Neuronal stem cell (in vitro differentiated cells): ENCODE results near the gene DYNC2I2.

Source experiments
- DNase-seq: peaks from one replicate; pipeline ENCODE4 v3.0.0-alpha.2; 2013; ENCODE audit warnings: low spot score
- H2AFZ ChIP-seq: one replicate; pipeline ENCODE4 v1.6.1; 2013; ENCODE audit warnings: mild to moderate bottlenecking, low read length, inconsistent platforms
- H2AK5ac ChIP-seq: 2 replicates; pipeline ENCODE4 v1.6.1; 2013; ENCODE audit warnings: low read depth, mild to moderate bottlenecking, inconsistent platforms, low read length, moderate library complexity, mixed read lengths
- H2BK120ac ChIP-seq: 2 replicates; pipeline ENCODE4 v1.6.1; 2013; ENCODE audit warnings: low read depth, mild to moderate bottlenecking, inconsistent platforms, low read length, moderate library complexity, mixed read lengths
- H2BK12ac ChIP-seq: one replicate; pipeline ENCODE4 v1.6.1; 2013; ENCODE audit warnings: low read length, inconsistent platforms
- H2BK15ac ChIP-seq: 2 replicates; pipeline ENCODE4 v1.6.1; 2013; ENCODE audit warnings: mild to moderate bottlenecking, low read length, inconsistent platforms, mixed read lengths
- H2BK5ac ChIP-seq: one replicate; pipeline ENCODE4 v1.6.1; 2013; ENCODE audit warnings: inconsistent platforms, mild to moderate bottlenecking, low read length, moderate library complexity
- H3K14ac ChIP-seq: one replicate; pipeline ENCODE4 v1.6.1; 2013; ENCODE audit warnings: low read length, inconsistent platforms
- H3K18ac ChIP-seq: 2 replicates; pipeline ENCODE4 v1.6.1; 2013; ENCODE audit warnings: low read length, inconsistent platforms
- H3K23ac ChIP-seq: 2 replicates; pipeline ENCODE4 v1.6.1; 2013; ENCODE audit warnings: low read depth, mild to moderate bottlenecking, mixed read lengths, low read length, inconsistent platforms; ENCODE audit not compliant: poor library complexity
- H3K27ac ChIP-seq: replicated peaks from 3 replicates; pipeline ENCODE4 v1.5.1; 2013; ENCODE audit warnings: low read length, inconsistent platforms
- H3K27me3 ChIP-seq, 3 experiments: 2 replicates each; pipeline ENCODE4 v1.6.1; 2013; ENCODE audit warnings: low read length in 3 of 3, mild to moderate bottlenecking in 2 of 3, inconsistent platforms in 1 of 3, low read depth in 1 of 3, mixed read lengths in 1 of 3, moderate library complexity in 1 of 3; ENCODE audit not compliant: control insufficient read depth in 3 of 3, insufficient read depth in 3 of 3
- H3K36me3 ChIP-seq, 2 donors: replicated peaks in 1 of 2; 2 replicates each; pipeline ENCODE4 v1.6.1; 2013; ENCODE audit warnings: low read length in 2 of 2; ENCODE audit not compliant: control insufficient read depth in 2 of 2, insufficient read depth in 2 of 2
- H3K4ac ChIP-seq: 2 replicates; pipeline ENCODE4 v1.6.1; 2013; ENCODE audit warnings: inconsistent platforms, mild to moderate bottlenecking, low read length, moderate library complexity
- H3K4me1 ChIP-seq, 2 donors: 1 replicate in 1 of 2; 2 replicates in 1 of 2; pipeline ENCODE4 v1.6.1; 2013; ENCODE audit warnings: low read length in 2 of 2, low read depth in 1 of 2; ENCODE audit not compliant: control insufficient read depth in 2 of 2, insufficient read depth in 1 of 2
- H3K4me2 ChIP-seq: one replicate; pipeline ENCODE4 v1.6.1; 2013; ENCODE audit warnings: mild to moderate bottlenecking, low read length, inconsistent platforms; ENCODE audit not compliant: insufficient read depth, poor library complexity, severe bottlenecking
- H3K4me3 ChIP-seq, 2 donors: 2 replicates each; pipeline ENCODE4 v1.5.1; 2013; ENCODE audit warnings: low read length in 2 of 2, mild to moderate bottlenecking in 2 of 2, inconsistent platforms in 1 of 2, moderate library complexity in 1 of 2
- H3K79me1 ChIP-seq: one replicate; pipeline ENCODE4 v1.6.1; 2013; ENCODE audit warnings: low read depth, mild to moderate bottlenecking, inconsistent platforms, low read length, moderate library complexity
- H3K9ac ChIP-seq: one replicate; pipeline ENCODE4 v1.6.1; 2013; ENCODE audit warnings: mild to moderate bottlenecking, low read depth, low read length, inconsistent platforms; ENCODE audit not compliant: poor library complexity
- H3K9me3 ChIP-seq, 2 donors: replicated peaks in 1 of 2; 2 replicates each; pipeline versions ENCODE3 to v1.6.1; 2013; ENCODE audit warnings: low read length in 2 of 2, mild to moderate bottlenecking in 2 of 2, inconsistent platforms in 1 of 2, low read depth in 1 of 2, mixed read lengths in 1 of 2, moderate library complexity in 1 of 2; ENCODE audit not compliant: control insufficient read depth in 2 of 2, insufficient read depth in 1 of 2
- H4K8ac ChIP-seq: one replicate; pipeline ENCODE4 v1.6.1; 2013; ENCODE audit warnings: low read depth, mild to moderate bottlenecking, inconsistent platforms, low read length, moderate library complexity
- H4K91ac ChIP-seq: one replicate; pipeline ENCODE4 v1.6.1; 2013; ENCODE audit warnings: low read length, low read depth, mild to moderate bottlenecking, inconsistent platforms; ENCODE audit not compliant: poor library complexity
- WGBS, 2 donors: extraction: QIAGEN DNeasy Blood & Tissue Kit; methylation state at CpG; one replicate each; pipeline ENCODE4 v1.1.7; 2013; ENCODE audit warnings: missing lambda C conversion rate in 2 of 2, mixed read lengths in 1 of 2; ENCODE audit not compliant: insufficient read length in 2 of 2, insufficient replicate concordance in 1 of 2; ENCODE audit errors: extremely low coverage in 2 of 2; 5-methylcytosine and 5-hydroxymethylcytosine counted together

The DYNC2I2 gene

DNA sequence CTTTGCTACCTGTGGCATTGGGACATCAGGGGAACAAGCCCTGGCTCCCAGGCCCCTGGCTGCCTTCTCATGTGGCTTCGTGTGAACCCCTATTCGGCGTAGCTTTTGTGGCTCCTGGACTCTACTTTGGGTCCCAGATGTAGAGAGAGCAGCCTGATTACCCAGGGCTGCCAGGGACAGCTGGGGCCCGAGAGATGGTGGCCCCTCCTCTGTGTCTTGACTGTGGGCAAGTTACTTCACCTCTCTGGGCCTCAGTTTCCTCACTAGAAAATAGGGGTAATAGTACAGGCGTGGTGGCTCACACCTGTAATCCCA, 47.7 kb upstream of the DYNC2I2 start:
- H2AFZ ChIP-seq, result no peak overlapping the region
- H3K4me1 ChIP-seq, result peaks cover 5 to 6% of the 10 kb centered on the region in 2 donors
- H3K18ac ChIP-seq, result no peak overlapping the region
- H2BK15ac ChIP-seq, result no peak overlapping the region
- no peak overlapping the region for H4K8ac ChIP-seq
- no peak for DNase-seq
- H2AK5ac ChIP-seq, result peak overlapping the region; percentile 85
- peaks cover 0 to 2% (median 0%) of the 10 kb centered on the region in 3 experiments for H3K27me3 ChIP-seq
- H2BK5ac ChIP-seq, result no peak overlapping the region
- H3K9ac ChIP-seq, result no peak overlapping the region
- no peak overlapping the region for H3K14ac ChIP-seq
- H3K4me3 ChIP-seq, result peak overlapping the region in 1 of 2 donors; percentile 99
- no peaks in the 10 kb centered on the region for H3K9me3 ChIP-seq
- no peak overlapping the region for H2BK120ac ChIP-seq
- H3K23ac ChIP-seq, result no peak overlapping the region
- peaks cover 0 to 27% of the 10 kb centered on the region in 2 donors for H3K36me3 ChIP-seq
- H2BK12ac ChIP-seq, result no peak overlapping the region
- no CpG with 5 or more reads among the region's 5 CpGs for WGBS, 2 donors
- peaks cover 2% of the 10 kb centered on the region for H3K79me1 ChIP-seq
- H3K4ac ChIP-seq, result no peak overlapping the region
- H3K4me2 ChIP-seq, result peak overlapping the region; percentile 23
- H3K27ac ChIP-seq, result no peak overlapping the region
- no peak overlapping the region for H4K91ac ChIP-seq

DNA sequence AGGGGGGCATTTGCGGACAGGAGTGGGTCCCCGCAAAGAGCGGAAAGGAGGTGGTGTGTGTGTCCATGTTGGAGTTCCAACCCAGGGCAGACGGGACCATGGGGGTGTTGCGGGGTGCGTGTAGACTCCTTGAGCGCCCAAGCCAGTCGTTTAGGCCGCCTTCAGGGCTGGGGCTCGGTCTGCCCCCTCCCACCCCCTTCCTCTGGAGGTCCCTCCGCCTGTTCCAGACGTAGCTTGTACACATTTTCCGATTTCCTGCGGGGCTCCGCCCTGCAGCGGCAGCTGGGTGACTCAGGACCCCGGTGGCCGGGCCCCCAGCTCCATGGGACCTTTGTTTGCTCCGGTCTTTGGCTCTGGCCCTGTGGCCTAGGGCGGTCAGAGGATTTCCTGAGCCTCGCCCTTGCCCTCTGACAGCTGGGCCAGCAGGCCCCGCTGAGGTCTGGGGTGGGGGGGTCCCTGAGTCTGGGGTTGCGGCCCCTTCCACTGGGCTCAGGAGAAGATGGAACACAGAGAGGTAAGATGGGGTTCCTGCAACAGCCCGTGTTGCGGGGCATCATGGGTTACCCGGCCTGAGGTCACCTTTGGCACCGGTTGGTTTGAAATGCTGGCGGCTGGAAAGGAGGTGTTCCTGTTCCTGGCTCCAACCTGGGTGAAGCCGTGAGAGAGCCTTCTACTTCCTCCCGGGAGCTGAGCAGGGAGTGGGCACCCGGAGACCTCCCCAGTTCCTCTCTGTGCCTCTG, 47.1 kb upstream of the DYNC2I2 start:
- Histone ChIP-seq H3K4me1 (peaks cover 5 to 6% of the 10 kb centered on the region in 2 donors), H2BK15ac (no peak overlapping the region), H2AFZ (peak overlapping the region; percentile 98), H3K4me2 (peak overlapping the region; percentile 83), H3K79me1 (peaks cover 2% of the 10 kb centered on the region), H3K36me3 (peaks cover 0 to 27% of the 10 kb centered on the region in 2 donors), H2AK5ac (peak overlapping the region; percentile 85), H3K27me3 (peaks cover 0 to 2% (median 0%) of the 10 kb centered on the region in 3 experiments), H3K9ac (peak overlapping the region; percentile 94), H3K4ac (no peak overlapping the region), H3K18ac (peak overlapping the region; percentile 96), H3K27ac (no peak overlapping the region), H4K8ac (no peak overlapping the region), H3K14ac (peak overlapping the region; percentile 78), H2BK12ac (no peak overlapping the region), H3K23ac (peak overlapping the region; percentile 52), H3K4me3 (peak overlapping the region; percentile 92 to 99), H4K91ac (no peak overlapping the region), H2BK5ac (peak overlapping the region; percentile 66), H2BK120ac (no peak overlapping the region), H3K9me3 (no peaks in the 10 kb centered on the region)
- no CpG with 5 or more reads among the region's 31 CpGs for WGBS, 2 donors
- no peak for DNase-seq

DNA sequence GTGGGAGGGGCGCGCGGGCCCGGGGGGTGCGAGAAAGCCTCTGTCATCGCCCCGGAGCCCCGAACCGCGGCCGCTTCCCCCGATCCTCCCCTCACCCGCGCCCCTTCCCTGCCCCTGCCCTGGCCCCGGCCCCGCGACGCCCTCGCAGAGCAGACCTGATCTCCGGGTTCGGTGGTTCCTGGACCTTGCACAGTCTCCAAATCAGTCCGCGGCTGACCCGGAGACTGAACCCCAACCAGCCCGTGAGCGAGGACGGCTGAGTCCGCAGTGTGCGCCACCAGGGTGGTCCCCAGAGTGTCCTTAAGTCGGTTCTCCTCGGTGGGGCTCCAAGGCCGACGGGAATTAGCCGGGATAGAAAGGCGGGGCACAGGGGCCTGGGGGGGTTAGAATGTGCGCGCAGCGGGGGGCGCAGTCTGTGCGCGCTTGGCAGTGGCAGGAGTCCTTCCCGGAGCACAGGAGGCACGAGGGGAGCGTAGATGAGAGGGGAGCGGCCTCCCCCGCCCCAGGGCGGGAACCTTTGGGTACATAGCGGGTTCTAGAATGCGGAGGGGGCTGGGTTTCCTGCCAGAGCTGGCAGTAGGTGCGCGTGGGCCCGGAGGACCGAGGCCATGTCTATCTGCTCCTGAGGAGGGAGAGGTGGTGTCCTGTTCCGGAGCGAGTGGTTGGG, 46.4 kb upstream of the DYNC2I2 start:
- peak overlapping the region; percentile 85 for H2AK5ac ChIP-seq
- H3K4me3 ChIP-seq, result peak overlapping the region; percentile 92 to 99
- DNase-seq, result peak; percentile 50
- peak overlapping the region; percentile 83 for H3K4me2 ChIP-seq
- H4K91ac ChIP-seq, result no peak overlapping the region
- peak overlapping the region; percentile 75 for H3K27ac ChIP-seq
- H2BK12ac ChIP-seq, result no peak overlapping the region
- peaks cover 2% of the 10 kb centered on the region for H3K79me1 ChIP-seq
- no CpG with 5 or more reads among the region's 55 CpGs for WGBS, 2 donors
- H3K9me3 ChIP-seq, result no peaks in the 10 kb centered on the region
- H2AFZ ChIP-seq, result peak overlapping the region; percentile 98
- peaks cover 0 to 2% (median 0%) of the 10 kb centered on the region in 3 experiments for H3K27me3 ChIP-seq
- H4K8ac ChIP-seq, result peak overlapping the region; percentile 82
- H3K18ac ChIP-seq, result peak overlapping the region; percentile 96
- H2BK15ac ChIP-seq, result peak overlapping the region; percentile 33
- H3K23ac ChIP-seq, result peak overlapping the region; percentile 52
- H3K14ac ChIP-seq, result peak overlapping the region; percentile 78
- H3K4ac ChIP-seq, result no peak overlapping the region
- peak overlapping the region; percentile 94 for H3K9ac ChIP-seq
- H3K4me1 ChIP-seq, result peaks cover 5 to 6% of the 10 kb centered on the region in 2 donors
- H3K36me3 ChIP-seq, result peaks cover 0 to 25% of the 10 kb centered on the region in 2 donors
- no peak overlapping the region for H2BK120ac ChIP-seq
- H2BK5ac ChIP-seq, result peak overlapping the region; percentile 66

DNA sequence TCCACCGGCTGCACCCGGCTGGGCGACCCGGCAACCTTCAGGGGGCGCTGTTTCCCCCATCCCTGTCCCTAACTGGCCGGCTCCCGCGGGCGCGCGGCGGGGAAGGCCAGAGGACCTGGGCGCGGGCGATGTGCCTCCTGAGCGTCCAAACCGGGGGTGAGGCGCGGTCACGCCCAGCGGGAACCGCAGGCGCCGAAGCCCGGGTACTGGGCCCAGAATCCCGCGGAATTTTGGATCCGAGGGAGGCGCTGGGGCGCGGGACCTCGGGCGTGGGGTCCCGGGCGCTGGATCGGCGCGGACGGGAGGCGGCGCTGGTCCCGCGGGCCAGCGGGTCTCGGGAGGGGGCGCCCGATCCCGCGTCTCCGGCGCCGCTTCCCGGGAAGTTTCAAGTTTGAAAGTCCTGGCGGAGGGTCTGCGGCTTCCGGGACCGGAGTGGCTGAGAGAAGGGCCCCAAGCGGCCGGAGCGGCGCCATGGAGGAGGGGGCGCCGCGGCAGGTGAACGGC, 45.9 kb upstream of the DYNC2I2 start, which contains the start of gene PKN3:
TSS of gene PKN3 (plus strand) at position 59 of the 504 bp plus-strand sequence. CDS start at position 472, 413 bp downstream.
- peak within 1 kb of the TSS; percentile 96 for H3K18ac ChIP-seq
- WGBS, 2 donors, result no CpG with 5 or more reads among the region's 65 CpGs
- H3K4me1 ChIP-seq, result peaks cover 5 to 6% of the 10 kb centered on the region in 2 donors
- H2AK5ac ChIP-seq, result peak within 1 kb of the TSS; percentile 85
- no peak within 1 kb of the TSS for H3K4ac ChIP-seq
- peak within 1 kb of the TSS; percentile 82 for H4K8ac ChIP-seq
- no peak within 1 kb of the TSS for H4K91ac ChIP-seq
- peak within 1 kb of the TSS; percentile 92 to 99 for H3K4me3 ChIP-seq
- peak within 1 kb of the TSS; percentile 52 for H3K23ac ChIP-seq
- DNase-seq, result peak; percentile 91
- H3K36me3 ChIP-seq, result peaks cover under 1 to 24% of the 10 kb centered on the region in 2 donors
- peak within 1 kb of the TSS; percentile 75 for H3K27ac ChIP-seq
- no peak within 1 kb of the TSS for H3K14ac ChIP-seq
- peaks cover 2% of the 10 kb centered on the region for H3K79me1 ChIP-seq
- no peaks in the 10 kb centered on the region for H3K9me3 ChIP-seq
- peak within 1 kb of the TSS; percentile 58 for H2BK12ac ChIP-seq
- H2BK15ac ChIP-seq, result peak within 1 kb of the TSS; percentile 33
- H3K4me2 ChIP-seq, result peak within 1 kb of the TSS; percentile 83
- H2AFZ ChIP-seq, result peak within 1 kb of the TSS; percentile 98
- H3K27me3 ChIP-seq, result peaks cover 0 to 2% (median 0%) of the 10 kb centered on the region in 3 experiments
- H3K9ac ChIP-seq, result peak within 1 kb of the TSS; percentile 94
- no peak within 1 kb of the TSS for H2BK120ac ChIP-seq
- peak within 1 kb of the TSS; percentile 66 for H2BK5ac ChIP-seq
